HG03280 (cell line): ENCODE data around the gene GNL1.

Experiments
- ATAC-seq: cut with Tn5 transposase; IDR thresholded peaks from one replicate; pipeline ENCODE4 v1.9.1; 2021; ENCODE audit warnings: mild to moderate bottlenecking, moderate library complexity; ENCODE audit not compliant: unreplicated experiment

GNL1 gene, protein sequence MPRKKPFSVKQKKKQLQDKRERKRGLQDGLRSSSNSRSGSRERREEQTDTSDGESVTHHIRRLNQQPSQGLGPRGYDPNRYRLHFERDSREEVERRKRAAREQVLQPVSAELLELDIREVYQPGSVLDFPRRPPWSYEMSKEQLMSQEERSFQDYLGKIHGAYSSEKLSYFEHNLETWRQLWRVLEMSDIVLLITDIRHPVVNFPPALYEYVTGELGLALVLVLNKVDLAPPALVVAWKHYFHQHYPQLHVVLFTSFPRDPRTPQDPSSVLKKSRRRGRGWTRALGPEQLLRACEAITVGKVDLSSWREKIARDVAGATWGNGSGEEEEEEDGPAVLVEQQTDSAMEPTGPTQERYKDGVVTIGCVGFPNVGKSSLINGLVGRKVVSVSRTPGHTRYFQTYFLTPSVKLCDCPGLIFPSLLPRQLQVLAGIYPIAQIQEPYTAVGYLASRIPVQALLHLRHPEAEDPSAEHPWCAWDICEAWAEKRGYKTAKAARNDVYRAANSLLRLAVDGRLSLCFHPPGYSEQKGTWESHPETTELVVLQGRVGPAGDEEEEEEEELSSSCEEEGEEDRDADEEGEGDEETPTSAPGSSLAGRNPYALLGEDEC

DNA sequence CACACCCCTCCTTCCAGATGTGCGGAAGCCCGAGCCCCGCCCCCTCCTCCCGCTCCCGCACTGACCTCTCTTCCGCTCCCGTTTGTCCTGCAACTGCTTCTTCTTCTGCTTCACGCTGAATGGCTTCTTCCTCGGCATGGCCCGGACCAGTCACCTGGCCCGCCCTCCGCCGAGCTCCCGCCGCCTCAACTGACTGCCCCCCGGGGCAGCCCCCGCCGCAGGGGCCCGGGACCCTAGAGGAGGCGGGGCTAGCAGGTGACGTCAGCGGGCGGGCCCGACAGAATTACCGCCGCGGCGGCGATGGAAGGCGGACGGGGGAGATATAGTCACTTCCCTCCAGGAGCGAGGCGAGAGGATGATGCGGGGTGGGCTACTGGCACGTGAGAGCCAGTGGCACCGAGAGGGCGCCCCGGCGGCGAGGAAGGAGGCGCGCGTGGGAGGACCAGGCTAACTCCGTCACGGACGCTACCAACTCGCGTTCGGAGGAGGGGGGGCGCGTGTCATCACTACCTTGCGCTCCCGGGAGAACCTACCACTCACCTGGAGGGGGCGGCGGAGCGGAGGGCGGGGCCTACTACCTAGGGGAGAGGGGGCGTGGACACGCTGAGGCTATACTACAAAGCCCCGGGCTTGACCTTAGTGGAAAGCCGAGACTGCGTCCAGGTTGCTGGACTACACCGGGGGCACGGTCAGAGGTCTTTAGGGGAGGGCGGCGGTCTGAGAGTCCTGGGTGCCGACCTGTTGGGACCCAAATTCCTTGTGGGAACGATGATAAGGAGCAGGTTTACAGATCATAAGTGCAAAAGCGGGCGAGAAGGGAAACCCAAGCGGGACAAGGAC, at the start of gene GNL1:
GNL1 (minus strand) TSS at position 424 of the 840 bp plus-strand sequence; CDS start at position 138, 286 bp downstream.
- peak; percentile 83 for ATAC-seq

DNA sequence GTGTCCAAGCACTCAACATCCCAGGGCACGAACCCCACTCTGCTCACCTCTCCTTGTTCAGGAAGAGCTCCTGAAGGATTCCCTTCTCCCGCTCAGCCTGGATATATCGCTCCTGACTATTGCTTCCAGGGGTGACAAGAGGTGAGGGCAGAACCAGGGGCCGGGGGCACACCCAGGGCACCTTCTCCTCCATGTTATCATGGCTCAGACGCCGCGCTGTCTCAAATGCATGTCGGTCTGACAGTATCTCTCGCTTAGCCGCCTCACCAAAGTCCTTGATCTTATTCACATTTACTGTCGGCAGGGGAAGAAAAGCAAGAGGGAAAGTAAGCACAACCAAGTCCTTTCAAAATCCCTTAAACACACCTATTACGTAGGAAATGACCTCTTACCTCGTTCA, 47.7 kb upstream of the GNL1 start:
- no peak for ATAC-seq

DNA sequence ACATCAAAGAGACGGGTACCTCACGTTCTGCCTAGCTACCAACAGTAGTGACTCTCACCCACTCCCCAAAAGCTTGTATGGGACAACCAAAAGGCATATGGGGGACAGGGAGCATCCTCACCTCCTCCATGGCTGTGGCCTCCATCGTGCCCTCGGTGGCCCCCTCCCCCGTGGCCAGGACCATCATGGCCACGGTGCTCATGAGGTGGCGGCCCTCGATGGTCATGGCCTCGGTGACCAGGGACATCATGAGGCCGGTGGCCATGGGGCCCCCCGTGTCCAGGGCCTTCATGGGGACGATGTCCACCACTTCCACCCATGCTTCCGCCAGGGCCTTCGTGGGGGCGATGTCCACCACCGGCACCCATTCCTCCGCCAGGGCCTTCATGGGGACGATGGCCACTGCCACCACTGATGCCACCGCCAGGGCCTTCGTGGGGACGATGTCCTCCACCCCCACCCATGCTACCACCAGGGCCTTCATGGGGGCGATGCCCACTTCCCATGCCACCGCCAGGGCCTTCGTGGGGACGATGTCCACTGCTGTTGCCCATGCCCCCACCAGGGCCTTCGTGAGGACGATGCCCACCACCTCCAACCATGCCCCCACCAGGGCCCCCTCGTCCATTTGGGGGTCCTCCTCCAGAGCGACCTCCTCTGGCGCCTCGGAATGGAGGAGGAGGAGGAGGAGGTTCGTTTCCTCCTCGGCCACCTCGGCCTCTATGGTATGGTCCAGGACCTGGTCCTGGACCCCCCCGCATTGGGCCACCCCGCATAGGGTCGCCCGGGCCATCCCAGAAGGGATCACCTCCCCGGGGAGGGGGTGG, 45.7 kb upstream of the GNL1 start:
- ATAC-seq, result no peak

DNA sequence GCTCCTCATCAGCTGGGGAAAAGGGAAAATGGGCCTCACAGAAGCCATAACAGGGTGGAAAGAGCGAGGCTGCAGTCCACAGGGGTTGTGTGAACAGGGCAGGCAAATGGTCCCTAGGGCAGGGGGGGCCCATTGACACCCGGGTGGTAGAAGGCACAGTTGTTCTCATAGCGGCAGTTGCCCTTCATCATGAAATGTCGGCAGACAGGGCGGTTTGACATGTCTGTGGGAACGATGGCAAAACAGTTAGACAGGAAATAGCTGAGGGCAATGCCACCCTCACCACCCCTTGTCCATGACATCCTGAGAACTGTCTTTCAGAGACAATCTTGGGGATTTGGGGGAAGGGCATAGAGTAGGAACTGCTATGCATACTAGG, 45.1 kb upstream of the GNL1 start:
- ATAC-seq, result no peak

DNA sequence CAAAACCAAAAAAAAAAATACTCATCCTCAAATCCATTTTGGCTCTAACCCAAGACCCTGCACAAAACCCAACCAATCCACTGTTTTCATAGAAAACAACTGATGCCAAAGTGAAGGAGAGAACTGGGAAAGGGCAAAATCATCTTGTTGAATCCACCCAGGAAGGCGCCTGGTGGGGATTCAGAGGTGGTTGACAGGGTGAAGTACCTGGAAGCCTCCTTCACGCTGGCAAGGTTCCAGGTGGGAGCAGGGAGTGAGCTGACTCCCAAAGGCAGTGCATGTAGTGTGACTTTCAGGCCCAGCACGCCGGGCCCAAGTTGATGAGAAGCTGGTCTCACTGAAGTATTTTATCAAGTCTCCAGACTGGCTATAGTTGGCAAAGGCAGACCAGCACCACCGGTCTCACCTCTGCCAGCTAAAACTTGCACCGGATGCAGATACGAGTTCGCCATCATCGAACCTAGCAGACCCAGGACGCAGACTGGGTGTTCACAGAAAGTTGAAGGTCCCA, 44.2 kb upstream of the GNL1 start:
- no peak for ATAC-seq

DNA sequence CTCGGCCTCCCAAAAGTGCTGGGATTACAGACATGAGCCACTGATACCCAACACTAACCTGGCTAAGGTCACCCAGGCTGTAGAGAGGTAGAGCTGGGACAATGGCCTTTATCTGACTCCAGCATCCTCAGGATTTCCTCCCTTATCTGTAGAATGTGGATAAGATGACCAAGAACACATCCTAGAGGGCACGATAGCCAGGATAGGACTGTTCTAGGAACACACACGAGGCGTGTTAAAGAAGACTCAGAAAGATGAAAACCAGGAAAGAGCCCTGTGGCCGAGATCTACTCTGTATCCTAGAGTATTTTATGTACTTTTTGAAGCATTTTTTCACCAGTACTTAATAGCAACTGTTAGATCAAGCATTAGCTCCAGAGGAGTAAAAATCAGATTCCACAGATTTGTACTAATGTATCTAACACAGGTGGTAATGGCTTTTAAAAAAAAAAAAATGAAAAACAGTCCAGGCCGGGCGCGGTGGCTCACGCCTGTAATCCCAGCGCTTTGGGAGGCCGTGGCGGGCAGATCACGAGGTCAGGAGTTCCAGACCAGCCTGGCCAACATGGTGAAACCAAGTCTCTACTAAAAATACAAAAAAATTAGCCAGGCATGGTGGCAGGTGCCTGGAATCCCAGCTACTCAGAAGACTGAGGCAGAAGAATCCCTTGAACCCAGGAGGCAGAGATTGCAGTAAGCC, 43.5 kb upstream of the GNL1 start:
- no peak for ATAC-seq

DNA sequence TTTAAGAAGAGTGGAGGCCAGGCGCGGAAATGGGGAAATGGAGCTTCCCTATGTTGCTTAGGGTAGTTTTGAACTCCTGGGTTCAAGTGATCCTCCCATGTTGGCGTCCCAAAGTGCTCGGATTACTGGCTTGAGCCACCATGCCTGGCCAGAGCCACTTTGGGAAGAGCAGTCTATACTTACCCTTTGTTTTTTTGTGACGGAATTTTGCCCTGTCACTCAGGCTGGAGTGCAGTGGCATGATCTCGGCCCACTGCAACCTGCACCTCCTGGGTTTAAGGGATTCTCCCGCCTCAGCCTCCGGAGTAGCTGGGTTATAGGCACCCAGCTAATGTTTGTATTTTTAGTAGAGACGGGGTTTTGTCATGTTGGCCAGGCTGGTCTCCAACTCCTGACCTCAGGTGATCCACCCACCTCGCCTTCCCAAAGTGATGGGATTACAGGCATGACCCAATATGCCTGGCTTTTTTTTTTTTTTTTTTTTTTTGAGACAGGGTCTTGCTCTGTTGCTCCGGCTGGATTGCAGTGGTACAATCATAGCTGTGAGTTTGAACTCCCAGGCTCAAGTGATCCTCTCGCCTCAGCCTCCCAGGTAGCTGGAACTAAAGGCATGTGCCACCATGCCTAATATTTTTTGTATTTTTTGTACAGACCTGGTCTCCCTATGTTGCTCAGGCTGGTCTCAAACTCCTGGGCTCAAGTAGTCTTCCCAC, 42.8 kb upstream of the GNL1 start:
- no peak for ATAC-seq

DNA sequence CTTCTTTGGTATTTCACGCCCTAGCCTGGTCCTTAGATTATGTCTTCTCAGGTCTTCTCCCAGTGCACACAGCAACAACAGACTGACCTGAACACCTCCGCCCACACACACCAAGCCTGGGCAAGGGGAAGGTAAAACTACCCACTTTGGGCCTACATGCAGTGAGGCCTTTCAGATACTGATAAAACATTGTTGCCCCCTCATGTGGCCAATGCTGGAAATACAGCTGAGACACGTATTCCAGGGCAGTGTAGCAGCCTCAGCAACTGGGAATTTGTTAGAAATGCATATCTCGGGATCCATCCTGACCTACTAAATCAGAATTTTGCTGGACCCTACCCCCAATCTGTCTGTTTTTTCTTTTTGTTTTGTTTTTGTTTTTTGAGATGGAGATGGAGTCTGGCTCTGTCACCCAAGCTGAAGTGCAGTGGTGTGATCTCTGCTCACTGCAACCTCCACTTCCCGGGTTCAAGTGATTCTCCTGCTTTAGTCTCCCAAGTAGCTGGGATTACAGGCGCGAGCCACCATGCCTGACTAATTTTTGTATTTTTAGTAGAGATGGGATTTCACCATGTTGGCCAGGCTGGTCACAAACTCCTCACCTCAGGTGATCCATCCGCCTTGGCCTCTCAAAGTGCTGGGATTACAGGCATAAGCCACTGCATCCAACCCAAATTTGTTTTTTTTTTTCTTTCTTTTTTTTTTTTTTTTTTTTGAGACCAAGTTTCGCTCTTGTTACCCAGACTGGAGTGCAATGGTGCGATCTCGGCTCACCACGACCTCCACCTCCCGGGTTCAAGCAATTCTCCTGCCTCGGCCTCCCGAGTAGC, 41.2 kb upstream of the GNL1 start:
- ATAC-seq, result peak; percentile 69

DNA sequence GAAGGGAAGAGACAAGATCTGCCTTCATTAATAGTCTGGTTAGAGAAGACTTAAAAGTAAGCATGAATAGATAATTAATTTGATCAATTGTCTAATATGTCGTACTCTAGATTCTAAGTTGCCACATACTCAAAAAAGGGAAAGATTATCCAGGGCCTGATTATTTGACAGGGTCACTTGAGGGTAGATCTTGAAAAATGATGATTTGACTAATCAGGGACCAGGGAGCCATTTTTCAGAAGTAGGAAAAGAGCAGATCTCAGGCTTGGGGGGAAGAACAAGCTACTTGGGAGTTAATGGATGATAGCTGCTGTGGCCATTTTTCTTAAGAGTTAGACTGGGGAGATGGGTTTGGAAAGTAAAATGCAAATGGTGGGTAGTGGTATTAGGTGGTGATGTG, 36.0 kb upstream of the GNL1 start:
- ATAC-seq, result no peak

DNA sequence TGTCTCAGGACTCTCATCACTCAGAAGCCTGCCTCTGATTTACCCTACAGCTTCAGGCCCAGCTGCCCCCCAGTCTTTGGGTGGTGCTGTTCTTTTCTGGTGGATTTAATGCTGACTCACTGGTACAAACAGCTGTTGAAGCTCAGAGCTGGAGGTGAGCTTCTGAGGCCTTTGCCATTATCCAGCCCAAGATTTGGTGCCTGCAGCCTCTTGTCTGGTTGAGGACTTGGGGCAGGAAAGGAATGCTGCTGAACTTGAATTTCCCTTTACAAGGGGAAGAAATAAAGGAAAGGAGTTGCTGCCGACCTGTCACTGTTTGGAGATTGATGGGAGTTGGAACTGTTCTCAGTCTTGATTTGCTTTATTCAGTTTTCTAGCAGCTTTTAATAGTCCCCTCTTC, 34.7 kb upstream of the GNL1 start:
- no peak for ATAC-seq

DNA sequence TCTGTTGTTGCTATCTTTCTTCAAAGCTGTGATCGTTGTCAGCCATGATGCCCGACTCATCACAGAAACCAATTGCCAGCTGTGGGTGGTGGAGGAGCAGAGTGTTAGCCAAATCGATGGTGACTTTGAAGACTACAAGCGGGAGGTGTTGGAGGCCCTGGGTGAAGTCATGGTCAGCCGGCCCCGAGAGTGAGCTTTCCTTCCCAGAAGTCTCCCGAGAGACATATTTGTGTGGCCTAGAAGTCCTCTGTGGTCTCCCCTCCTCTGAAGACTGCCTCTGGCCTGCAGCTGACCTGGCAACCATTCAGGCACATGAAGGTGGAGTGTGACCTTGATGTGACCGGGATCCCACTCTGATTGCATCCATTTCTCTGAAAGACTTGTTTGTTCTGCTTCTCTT, 34.2 kb upstream of the GNL1 start:
- ATAC-seq, result no peak

DNA sequence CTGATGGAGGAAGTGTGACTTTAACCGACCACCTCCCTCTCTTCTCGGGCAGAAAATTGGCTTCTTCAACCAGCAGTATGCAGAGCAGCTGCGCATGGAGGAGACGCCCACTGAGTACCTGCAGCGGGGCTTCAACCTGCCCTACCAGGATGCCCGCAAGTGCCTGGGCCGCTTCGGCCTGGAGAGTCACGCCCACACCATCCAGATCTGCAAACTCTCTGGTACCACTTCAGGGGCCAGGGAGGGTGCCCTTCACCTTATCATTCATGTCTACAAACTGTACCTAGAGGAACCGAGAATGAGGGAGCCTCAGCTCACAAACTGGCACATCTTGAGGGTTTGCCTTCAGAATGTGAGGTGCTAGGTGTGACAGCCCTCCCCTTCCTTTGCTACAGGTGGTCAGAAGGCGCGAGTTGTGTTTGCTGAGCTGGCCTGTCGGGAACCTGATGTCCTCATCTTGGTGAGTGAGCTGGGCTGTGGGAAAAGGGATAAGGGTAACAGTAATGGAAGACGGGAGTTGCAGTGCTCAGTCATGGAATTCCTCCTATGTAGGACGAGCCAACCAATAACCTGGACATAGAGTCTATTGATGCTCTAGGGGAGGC, 33.6 kb upstream of the GNL1 start:
- no peak for ATAC-seq

DNA sequence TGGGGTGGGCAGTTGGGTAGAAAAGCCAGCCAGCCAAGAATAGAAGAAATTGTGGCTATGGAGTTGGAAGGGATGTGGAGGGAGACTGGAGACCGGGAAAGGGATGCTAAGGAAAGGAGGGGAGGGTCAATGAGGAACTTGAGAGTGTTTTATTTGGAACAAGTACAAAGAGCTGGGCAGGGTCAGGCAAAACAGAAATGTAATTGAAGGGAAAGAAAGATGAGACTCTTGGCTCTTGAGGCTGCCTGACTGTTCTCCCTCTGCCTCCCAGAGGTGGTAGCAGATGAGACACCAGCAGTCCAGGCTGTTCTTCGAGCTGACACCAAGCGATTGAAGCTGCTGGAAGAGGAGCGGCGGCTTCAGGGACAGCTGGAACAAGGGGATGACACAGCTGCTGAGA, 27.6 kb upstream of the GNL1 start:
- no peak for ATAC-seq

DNA sequence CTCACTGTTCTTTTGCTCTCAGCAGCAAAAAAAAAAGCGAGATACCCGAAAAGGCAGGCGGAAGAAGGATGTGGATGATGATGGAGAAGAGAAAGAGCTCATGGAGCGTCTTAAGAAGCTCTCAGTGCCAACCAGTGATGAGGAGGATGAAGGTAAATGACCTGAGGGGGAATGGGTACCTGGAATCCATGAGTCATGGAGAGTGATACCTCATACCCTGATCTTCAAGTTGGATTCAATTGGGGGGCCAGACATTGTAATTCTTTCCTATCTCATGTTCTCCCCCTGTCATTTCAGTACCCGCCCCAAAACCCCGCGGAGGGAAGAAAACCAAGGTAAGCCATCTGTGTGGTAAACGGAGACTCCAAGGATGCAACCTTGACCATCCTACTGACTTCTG, 21.8 kb upstream of the GNL1 start:
- no peak for ATAC-seq

DNA sequence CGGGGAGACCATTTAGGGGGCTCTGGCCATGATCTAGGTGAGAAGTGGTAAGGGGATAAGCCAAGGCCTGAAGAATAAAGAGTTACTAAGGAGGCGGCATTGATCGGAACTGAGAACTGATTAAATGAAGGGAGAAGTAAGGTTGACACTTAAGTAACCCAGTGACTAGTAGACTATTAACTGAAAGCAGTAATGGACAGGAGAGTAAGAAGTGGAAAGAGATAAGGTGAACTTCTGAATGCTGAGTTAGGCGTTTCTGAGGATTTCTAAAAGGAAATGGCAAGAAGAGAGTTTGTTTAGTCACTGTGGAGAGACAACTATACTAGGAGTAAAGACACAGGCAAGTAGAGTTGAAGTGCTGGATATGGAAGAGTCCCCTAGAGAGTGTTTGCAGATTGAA, 16.8 kb upstream of the GNL1 start:
- no peak for ATAC-seq

DNA sequence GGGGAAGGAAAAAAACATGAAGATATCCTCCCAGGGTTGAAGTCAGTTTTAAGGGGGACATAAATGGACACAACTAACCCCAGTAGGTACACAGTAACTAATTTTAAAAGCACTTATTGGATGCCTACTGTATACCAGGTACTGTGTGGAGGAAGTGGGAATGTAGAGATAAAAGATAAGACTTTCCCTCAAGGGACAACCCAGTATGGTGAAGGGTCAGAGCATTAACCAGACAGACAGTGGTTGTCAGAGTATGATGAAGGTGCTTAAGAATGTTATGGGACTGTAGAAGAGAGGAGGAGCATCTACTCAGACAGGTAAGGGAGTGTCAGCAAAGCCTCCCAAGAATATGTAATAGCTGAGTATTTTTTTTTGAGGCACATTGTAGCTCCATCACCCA, 15.9 kb upstream of the GNL1 start:
- no peak for ATAC-seq

DNA sequence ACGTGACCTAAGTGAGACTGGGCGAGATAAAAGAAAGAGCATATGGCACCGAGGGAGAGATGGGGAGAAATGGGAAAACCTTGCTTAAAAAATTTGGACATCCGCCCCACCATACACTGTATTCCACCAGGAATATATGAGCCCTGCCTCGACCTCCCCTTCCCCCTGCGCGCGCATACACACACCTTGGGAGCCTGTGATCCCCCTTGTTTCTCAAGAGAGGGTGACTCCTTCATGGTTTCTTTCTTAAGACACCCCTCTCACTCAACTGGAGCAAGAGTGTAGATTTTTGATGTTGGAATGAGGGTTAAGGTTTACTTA, 15.4 kb upstream of the GNL1 start:
- ATAC-seq, result no peak

DNA sequence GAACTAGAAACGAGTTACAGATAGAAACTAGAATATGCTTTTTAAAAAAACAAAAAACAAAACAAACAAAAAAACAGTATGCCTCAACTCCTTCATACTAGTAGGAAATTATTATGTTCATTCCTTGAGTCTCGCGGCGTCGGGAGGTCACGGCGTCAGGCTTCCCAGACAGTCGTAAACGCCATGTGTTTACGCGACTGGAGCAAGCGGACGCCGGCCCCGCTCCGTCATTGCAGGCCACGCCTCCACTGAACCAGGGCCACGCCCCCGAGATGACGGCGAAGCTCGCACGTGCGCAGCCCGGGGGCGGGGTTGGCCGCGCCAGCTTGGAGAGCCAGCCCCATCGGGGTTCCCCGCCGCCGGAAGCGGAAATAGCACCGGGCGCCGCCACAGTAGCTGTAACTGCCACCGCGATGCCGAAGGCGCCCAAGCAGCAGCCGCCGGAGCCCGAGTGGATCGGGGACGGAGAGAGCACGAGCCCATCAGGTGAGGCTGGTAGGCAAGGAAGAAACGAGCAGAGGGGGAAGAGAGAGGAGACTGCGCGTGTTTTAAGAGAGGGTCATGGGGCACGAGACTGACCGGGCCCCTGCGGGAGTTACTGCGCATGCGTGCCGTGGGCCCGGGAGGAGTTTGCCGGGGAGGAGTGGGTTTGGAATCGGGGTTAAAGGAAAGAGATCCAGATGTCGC, 14.9 kb upstream of the GNL1 start, which contains the start of gene ABCF1:
ABCF1 (plus strand) TSS at position 368 of the 687 bp plus-strand sequence; CDS start at position 414, 46 bp downstream.
- ATAC-seq, result peak; percentile 94
